GM12872 (cell line): ENCODE results near the gene PLCXD3.

Experiments
- TF ChIP-seq, protein P1 (sequence below): IDR thresholded peaks from 3 replicates; pipeline ENCODE4 v1.5.1; 2011; ENCODE audit warnings: low read depth, mild to moderate bottlenecking, low read length, moderate library complexity; ENCODE audit not compliant: insufficient read depth

Gene PLCXD3

DNA sequence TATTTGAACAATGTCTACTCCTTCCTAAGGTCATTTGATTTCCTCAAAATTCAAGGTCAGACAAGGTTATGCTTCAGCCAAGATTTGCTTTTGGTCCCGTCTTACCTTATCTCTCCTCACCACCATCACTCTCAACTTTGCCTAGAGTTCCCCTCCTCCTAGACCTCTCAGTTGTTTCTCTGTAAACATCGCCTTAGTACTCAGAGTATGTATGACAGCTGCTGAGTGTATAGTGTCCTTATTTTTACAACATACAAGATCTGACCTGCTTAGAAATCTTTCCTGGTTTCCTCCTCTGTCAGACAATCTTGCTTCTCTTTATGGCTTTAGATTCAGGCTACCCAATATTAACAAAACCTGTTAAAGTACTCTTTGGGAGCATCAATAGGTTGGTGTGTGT lies 247.1 kb downstream of the PLCXD3 start:
- TF ChIP-seq, protein P1, sequence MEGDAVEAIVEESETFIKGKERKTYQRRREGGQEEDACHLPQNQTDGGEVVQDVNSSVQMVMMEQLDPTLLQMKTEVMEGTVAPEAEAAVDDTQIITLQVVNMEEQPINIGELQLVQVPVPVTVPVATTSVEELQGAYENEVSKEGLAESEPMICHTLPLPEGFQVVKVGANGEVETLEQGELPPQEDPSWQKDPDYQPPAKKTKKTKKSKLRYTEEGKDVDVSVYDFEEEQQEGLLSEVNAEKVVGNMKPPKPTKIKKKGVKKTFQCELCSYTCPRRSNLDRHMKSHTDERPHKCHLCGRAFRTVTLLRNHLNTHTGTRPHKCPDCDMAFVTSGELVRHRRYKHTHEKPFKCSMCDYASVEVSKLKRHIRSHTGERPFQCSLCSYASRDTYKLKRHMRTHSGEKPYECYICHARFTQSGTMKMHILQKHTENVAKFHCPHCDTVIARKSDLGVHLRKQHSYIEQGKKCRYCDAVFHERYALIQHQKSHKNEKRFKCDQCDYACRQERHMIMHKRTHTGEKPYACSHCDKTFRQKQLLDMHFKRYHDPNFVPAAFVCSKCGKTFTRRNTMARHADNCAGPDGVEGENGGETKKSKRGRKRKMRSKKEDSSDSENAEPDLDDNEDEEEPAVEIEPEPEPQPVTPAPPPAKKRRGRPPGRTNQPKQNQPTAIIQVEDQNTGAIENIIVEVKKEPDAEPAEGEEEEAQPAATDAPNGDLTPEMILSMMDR: no peak
